Measurements from ENCODE around the gene UTP25.

DNA sequence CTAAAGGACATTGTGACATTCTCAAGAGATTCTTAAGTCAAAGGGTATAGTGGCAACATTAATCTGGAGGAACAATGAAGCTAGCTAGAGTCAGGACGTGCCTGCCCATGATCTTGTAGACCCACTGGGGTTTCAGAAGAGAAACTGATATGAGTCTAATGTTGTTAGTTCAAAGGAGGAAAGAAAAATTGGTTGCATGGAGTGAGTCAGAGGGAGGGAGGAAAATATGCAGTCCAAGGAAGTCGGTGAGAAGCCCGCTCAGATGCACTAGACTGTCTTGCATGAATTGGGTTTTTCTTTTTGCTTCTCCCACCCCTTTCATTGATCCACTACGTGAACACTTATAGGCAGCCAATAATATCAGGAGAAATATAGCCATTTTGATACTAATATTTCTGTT, 56.5 kb downstream of the UTP25 start:
- TF ChIP-seq, protein P1, sequence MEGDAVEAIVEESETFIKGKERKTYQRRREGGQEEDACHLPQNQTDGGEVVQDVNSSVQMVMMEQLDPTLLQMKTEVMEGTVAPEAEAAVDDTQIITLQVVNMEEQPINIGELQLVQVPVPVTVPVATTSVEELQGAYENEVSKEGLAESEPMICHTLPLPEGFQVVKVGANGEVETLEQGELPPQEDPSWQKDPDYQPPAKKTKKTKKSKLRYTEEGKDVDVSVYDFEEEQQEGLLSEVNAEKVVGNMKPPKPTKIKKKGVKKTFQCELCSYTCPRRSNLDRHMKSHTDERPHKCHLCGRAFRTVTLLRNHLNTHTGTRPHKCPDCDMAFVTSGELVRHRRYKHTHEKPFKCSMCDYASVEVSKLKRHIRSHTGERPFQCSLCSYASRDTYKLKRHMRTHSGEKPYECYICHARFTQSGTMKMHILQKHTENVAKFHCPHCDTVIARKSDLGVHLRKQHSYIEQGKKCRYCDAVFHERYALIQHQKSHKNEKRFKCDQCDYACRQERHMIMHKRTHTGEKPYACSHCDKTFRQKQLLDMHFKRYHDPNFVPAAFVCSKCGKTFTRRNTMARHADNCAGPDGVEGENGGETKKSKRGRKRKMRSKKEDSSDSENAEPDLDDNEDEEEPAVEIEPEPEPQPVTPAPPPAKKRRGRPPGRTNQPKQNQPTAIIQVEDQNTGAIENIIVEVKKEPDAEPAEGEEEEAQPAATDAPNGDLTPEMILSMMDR (conservative IDR thresholded peaks at IDR 0.05; ENCODE audit: low read length), result no peak
- TF ChIP-seq EZH2phosphoT487 (IDR thresholded peaks at IDR 0.05; ENCODE audit: borderline replicate concordance, low read depth, low read length), result no peak
